GM21360 (cell line): ENCODE data around the gene MLPH.
A peak's percentile ranks its signal among the peaks of the same experiment; 100 is the strongest.

ENCODE experiments used
- ATAC-seq: cut with Tn5 transposase; IDR thresholded peaks from one replicate; pipeline ENCODE4 v1.9.1; 2021; ENCODE audit warnings: mild to moderate bottlenecking, moderate library complexity; ENCODE audit not compliant: unreplicated experiment

MLPH gene

GRCh38 chr2:237563816-237564215 is 76.8 kb downstream of the MLPH start:
- ATAC-seq, result no peak

GRCh38 chr2:237564526-237565131 is 77.6 kb downstream of the MLPH start:
- ATAC-seq, result no peak

GRCh38 chr2:237565974-237566373 is 78.9 kb downstream of the MLPH start:
- ATAC-seq, result no peak

- ATAC-seq, result no peak
Observed at GRCh38 chr2:237566401-237567235, 79.6 kb downstream of the MLPH start, which contains the start of gene PRLH. TSS of gene PRLH (plus strand) at chr2:237566574. CDS start at chr2:237566574, 0 bp downstream.

- no peak for ATAC-seq
Observed at GRCh38 chr2:237567276-237568029, 80.4 kb downstream of the MLPH start.

- ATAC-seq, result no peak
Observed at GRCh38 chr2:237568121-237568660, 81.1 kb downstream of the MLPH start.

GRCh38 chr2:237569041-237569440 is 82.0 kb downstream of the MLPH start:
- no peak for ATAC-seq

GRCh38 chr2:237569896-237570295 is 82.8 kb downstream of the MLPH start:
- no peak for ATAC-seq

GRCh38 chr2:237570776-237571335 is 83.8 kb downstream of the MLPH start:
- ATAC-seq, result no peak

- no peak for ATAC-seq
Observed at GRCh38 chr2:237571551-237571950, 84.5 kb downstream of the MLPH start.

GRCh38 chr2:237572021-237572741 is 85.1 kb downstream of the MLPH start:
- peak; percentile 91 for ATAC-seq

GRCh38 chr2:237572742-237573101 is 85.7 kb downstream of the MLPH start:
- no peak for ATAC-seq

GRCh38 chr2:237573721-237574415 is 86.8 kb downstream of the MLPH start:
- no peak for ATAC-seq

- ATAC-seq, result no peak
Observed at GRCh38 chr2:237574467-237574866, 87.4 kb downstream of the MLPH start.

GRCh38 chr2:237574894-237575868 is 88.1 kb downstream of the MLPH start:
- no peak for ATAC-seq

- no peak for ATAC-seq
Observed at GRCh38 chr2:237575869-237576862, 89.1 kb downstream of the MLPH start.

GRCh38 chr2:237576974-237577373 is 89.9 kb downstream of the MLPH start:
- no peak for ATAC-seq
